ENCODE measurements around the gene SLX4IP. TPM values are rescaled to one million over a fixed set of nuclear protein-coding genes. Genes with fewer than 3 reads are reported as not detected.

SLX4IP gene
- total RNA-seq, 1 donor from 2014 or later = 5.3 TPM

DNA sequence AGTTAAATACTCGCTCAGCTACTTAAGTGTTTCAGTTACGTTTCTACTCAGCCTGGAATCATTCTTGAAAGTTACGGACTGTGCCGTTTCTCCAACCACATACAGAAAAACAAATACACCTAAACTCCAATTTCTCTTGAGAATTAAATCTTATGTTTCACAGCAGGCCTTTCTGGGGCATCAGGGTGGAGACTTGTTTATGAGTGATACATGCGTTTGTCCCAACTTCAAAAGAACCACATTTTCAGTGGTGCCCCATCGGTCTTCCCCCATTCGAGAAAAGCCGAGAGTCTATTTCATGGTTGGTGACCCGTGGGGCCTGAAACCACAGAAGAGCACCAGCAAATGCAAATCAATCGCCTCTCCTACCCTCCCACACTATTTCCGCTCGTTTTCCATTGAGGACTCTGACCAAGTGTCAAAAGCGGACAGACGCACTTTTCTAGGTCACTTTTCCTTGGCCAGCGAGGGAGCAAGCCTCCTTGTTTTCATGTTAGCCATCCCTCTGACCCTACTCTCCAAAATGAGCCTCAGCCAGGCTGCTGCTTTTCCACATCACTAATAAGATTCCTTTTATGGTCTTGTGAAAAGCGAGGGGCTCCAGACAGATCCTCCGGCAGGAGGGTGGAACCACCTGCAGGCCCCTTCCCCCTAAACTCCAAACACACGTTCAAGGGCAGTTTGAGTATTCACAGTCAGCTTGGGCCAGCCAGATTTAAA, 235.6 kb downstream of the SLX4IP start:
- intact Hi-C loops (cut with micrococcal nuclease) = loop anchor here (5.0 kb wide), 2 partner anchors 693 to 1222 kb away; no protein-coding TSS in a partner anchor

DNA sequence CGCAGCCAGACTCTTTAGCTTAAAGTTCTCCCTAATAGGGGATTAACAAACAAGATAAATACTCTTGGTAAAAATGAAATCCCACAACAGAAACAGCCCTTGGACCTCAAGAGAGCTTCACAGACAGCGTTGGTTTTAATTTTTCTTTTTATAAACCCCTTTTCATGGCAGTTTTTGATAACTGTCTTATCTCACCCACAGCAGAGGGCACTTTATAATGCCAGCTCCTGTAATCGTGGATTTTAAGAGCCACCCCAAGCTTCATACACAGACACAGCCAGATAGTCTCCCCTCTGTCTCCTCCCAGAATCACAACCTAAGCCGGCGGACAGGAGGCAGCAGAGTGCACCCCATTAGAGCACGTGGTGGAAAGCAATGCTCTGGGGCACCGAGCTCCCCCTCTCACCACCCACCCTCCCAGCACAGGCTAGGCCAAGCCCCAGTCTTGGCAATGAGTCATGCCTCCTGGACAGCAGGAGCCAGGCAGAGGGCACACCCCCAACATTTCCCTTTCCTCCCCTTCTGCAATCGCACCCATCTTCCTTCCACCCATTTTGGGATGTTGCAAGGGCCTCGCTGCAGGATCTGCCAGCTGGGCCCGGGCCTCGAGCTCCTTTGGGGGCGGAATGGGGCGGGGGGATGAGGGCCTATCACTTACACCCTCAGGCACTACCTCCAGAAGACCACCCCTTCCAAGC, 236.3 kb downstream of the SLX4IP start:
- intact Hi-C loops (cut with micrococcal nuclease) = loop anchor here (5.0 kb wide), 2 partner anchors 694 to 1221 kb away; no protein-coding TSS in a partner anchor

DNA sequence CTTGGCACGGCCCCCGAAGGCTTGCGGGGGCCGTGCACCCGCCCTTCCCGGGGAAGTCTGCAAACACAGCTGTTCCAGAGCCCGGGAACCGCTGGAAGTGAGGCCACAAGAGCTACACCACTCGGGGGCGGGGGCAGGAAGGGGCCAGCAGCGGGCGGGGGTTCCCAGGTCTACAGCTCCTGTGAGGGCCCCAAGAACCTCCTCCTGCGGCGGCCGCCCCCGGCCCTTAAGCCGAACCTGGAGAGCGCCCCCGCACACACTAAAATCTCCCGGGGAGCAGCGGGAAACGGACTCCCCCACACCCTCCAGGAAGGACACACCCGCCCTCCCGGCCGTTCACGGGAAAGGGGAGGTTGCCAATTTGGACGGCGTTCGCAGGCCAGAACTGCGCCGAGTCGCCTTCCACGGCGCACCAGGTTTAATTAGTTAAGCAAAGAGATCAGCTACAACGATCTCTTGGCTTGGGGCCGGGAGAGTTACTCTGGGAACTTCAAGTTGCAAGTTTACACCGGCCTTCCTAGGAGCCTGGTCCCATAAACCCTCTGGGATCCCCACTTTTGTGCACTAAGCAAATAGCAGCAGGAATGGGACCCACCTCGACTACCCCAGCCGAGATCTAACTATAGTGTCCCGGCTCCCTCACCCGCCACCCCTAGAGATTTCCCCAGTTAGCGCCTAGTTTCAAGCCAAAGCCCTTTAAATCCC, 237.0 kb downstream of the SLX4IP start:
- intact Hi-C loops (cut with micrococcal nuclease) = loop anchor here (1.0 to 5.0 kb wide), 5 partner anchors 114 to 1220 kb away; partner anchors contain the start of gene ANKEF1

DNA sequence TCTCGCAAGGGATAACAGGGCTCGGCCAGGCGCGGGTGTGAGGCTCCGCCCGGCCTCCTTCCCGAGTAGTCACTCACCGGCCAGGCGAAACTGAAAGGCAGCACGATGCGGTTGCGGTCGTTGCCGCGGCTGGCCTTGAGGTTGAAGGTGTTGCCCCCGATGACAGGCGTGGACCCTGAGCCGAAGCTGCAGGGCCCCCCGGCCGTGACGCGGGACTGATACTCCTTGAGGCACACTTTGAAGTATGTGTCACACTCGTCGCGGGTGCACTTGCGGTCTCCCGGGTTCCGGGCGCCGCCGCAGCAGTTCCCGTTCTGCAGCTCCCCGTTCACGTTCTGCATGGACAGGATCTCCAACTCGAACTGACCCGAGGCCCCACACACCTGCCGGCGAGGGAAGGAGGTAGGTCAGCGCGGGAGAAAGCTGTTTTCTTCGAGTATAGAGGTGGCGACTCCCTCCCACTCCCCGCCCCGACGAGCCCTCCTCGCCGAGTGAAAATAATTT, 237.6 kb downstream of the SLX4IP start:
- intact Hi-C loops (cut with micrococcal nuclease) = loop anchor here (1.0 to 5.0 kb wide), 5 partner anchors 114 to 1220 kb away; partner anchors contain the start of gene ANKEF1

DNA sequence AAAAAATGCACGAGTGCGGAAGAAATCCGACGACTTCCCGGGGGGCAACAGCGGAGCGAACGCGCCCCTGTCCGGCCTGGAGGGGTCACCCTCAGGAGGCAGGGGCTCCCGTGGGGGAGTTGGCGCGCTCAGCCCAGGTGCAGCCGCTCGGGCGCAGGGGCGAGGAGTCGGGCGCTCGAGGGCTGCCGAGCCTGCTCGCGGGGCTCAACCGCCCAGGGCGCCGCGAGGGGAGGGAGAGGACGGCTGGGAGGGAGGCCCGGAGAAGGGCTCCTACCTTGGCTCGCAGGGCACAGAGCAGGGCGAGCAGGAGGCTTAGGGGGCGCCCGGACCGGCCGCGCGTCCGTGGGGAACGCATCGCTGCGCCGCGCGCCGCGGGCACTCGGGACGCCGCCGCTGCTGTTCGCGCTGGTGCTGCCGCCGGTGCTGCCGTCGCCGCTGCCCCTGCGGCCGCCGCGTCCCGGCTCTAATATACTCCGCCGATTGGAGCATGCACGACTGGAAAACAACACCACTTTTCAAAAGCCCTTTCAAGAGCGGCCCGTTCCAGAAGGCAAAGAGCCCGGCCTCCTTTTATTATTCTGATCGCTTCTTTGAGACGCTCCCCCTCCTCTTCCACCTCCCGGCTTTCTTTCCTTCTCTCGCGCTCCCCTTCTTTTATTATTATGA, 238.2 kb downstream of the SLX4IP start:
- intact Hi-C loops (cut with micrococcal nuclease) = loop anchor here (2.0 to 5.0 kb wide), 4 partner anchors 163 to 1219 kb away; partner anchors contain the start of gene ANKEF1

DNA sequence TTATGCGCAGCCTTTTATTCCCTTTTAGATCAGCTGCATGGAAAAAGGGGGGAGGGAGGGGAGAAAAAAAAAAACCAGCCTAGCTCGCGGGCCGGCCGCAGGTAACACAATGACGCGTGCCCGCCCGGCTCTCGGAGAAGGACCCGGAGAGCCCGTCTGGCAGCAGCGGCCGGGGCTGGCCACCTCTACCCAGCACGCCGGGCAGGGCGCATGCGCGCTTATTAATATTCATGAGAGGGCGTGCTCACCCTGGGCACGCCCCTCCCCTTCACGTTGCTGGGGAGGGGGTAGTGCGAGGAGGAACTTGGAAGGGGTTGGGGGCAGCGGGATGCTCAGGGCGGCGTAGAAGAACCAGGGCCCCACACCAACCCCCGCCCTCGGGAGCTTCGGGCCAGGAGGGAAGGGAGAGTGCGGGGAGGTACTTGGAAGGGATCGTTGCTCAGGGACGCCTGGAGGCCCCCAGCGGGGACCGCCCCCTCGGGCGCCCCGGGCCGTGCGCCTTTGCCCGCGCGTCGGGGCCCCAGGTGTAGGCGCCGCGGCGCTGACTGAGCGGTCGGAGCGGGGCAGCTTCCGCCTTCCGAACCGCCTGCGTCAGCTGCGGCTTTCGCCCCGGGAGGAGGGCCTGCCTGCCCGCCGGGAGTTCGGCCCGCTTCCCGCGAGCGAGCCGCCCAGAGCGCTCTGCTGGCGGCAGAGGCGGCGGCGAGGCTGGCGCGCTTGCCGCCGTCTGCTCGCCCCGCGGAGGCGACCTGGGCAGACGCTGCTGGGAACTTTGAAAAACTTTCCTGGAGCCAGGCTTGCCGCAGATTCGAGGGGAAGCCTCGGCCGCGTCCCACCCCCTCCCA, 239.0 kb downstream of the SLX4IP start, which contains the start of gene JAG1:
Gene JAG1, minus strand, starts transcription at position 158 of the 842 bp plus-strand sequence. CDS start 469 bp downstream, outside the sequence.
- intact Hi-C loops (cut with micrococcal nuclease) = loop anchor here (1.0 to 5.0 kb wide), 5 partner anchors 163 to 1218 kb away; partner anchors contain the start of genes ANKEF1 and SLX4IP

DNA sequence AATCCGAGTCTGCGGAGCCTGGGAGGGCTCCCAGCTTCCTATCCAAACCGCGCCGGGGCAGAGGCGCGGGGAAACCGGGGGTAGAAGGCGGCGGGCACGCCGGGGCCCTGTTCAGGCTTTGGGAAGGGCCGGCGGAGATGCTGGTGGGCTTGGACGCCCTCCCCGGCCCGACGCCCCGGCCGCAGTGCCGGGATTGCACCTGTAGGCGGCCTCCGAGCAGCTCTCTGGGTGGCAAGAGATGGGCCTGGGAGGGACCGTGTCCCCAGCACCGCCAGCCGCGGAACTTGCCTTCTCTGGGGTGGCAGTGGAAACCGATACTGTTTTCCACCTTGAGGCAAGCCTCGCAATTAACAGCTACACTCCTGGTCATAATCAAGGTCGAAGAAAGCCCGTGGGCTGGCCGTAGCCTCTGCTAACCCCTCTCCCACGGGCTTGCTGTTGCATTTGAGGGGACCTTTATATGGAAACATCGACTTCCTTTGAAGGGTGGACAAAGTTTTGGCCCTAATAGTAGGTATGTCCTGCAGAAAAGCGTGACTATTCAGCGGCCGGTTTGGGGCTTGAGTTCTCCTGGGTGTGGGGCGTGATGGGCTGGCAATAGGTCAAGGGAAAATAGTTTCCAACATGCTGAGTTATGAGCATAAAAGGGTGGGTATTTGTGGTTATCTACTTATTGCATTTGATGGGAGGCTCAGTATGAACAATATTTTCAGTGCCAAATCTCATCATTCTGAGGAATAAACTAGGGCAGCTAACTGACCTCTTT, 239.8 kb downstream of the SLX4IP start:
- intact Hi-C loops (cut with micrococcal nuclease) = loop anchor here (1.0 to 5.0 kb wide), 3 partner anchors 240 to 1217 kb away; partner anchors contain the start of gene SLX4IP

DNA sequence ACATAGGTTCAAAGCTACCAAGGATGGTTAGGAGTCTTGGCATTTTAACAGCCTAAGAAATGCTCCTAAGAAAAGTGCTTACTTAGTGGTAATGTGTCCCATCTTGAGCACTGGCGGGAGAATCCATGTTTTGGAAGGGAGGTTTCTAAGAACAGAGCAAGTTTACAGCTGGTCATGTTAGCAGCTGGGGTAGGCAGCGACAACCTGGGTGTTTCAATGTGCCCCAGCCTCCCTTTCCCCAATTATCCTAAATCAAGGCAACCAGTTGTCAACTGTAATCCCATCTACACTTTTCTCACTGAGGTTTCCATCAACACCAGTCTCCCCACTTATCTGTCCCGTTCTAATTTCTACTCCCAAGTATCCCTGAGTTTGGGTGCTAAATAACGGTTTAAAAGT, 240.3 kb downstream of the SLX4IP start:
- intact Hi-C loops (cut with micrococcal nuclease) = no loop called here

DNA sequence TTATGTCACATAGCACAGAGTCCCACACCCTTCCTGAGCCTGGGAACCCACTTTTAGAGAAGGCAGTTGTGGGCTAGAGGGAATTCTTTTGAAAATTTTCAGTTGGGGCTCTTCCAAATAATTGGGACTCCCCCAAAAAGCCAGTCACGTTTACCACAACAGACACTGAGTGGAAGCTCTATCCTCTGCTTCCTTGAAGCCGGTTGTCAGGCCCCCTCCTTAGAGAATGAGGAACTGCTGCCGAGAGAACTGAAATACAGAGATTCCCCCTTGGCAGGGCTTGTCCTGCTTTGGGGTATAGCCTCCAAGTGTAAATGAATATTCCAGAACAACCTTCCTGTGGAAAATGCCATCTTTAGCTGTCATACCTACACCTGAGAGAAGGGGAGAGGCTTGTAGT, 241.4 kb downstream of the SLX4IP start:
- intact Hi-C loops (cut with micrococcal nuclease) = no loop called here

Other genes starting within 250 kb of the SLX4IP start
- 0.39 and 0.44 TPM in 2 replicates for gene SNAP25, start 216.5 kb upstream of the SLX4IP start, total RNA-seq
- 7.3 and 7.4 TPM in 2 replicates for gene MKKS, start 1.1 kb upstream of the SLX4IP start, total RNA-seq
- 0.12 and 0.88 TPM in 2 replicates for gene JAG1, start 238.7 kb downstream of the SLX4IP start, total RNA-seq

All from T-helper 1 cell treated with Interleukin-12 subunit alpha and Interleukin-12 subunit beta and Interleukin-4 antibody, amounts not matched to agents 30 ng/mL and 1 ng/mL, for 36 hours (primary cell).